HG02938 (cell line): ENCODE measurements around the gene NXN.

ENCODE experiments used
- ATAC-seq: cut with Tn5 transposase; IDR thresholded peaks from one replicate; pipeline ENCODE4 v1.9.1; 2021; ENCODE audit warnings: mild to moderate bottlenecking, moderate library complexity; ENCODE audit not compliant: unreplicated experiment

NXN gene

DNA sequence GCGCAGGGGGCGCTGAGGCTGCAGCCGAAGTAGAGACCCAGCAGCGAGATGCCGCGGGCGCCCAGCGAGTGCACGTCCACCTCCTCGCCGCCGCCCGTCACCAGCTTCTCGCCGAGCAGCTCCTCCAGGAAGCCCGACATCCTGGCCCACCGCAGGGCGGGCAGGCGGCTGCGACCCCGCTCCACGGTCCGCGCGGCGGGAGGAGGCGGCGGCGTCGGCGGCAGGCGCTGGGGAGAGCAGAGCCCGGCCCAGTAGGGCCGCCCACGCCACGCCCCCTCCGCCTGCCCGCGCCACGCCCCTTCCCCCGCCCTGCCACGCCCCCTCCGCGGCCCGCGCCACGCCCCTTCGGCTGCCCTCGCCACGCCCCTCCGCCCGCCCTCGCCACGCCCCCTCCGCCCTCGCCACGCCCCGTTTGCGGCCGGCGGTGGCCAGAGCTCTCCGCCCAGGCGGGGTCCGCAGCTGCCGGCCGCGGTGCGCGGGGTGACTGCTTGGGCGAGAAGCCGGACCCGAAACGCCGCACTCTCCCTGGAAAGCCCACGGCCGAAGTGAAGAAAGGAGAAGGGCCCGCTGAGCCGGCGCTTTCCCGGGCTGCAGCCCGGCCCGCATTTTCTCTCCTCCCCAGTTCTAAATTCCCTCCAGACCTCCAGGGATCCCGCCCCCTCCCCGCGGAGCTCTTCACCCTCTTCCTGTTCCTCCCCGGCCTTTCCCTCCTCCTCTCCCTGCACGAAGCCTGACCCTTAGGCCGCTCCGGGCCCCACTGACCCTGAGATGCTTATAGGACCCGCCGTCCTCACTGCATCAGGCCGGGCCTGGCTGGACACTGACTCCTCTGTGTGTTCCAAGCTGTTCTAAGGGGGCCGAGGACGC, at the start of gene NXN:
Gene NXN, minus strand, starts transcription at position 238 of the 867 bp plus-strand sequence.
- ATAC-seq = peak; percentile 52

DNA sequence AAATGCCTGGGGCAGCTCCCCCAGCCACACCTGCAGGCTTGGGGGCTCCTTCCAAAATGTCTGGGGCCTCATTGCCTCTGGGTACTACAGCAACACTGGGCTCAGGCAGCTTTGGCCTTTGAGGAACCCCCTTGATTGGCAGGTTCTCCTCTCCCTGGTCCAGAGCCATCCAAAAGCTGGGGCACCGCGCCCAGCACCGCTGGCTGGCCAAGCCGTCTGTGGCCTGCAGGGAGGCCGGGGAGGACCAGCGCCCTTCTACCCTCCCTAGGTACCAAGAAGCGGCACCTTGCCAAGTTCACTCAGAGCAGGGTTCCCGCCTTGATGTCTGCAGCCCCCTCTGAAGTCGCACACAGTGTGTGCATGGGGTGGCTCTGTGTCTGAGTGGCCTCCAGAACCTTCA, 47.5 kb upstream of the NXN start:
- ATAC-seq = no peak

- ATAC-seq = no peak
Observed at GRCh38 chr17:1026599-1026975, 47.0 kb upstream of the NXN start.

DNA sequence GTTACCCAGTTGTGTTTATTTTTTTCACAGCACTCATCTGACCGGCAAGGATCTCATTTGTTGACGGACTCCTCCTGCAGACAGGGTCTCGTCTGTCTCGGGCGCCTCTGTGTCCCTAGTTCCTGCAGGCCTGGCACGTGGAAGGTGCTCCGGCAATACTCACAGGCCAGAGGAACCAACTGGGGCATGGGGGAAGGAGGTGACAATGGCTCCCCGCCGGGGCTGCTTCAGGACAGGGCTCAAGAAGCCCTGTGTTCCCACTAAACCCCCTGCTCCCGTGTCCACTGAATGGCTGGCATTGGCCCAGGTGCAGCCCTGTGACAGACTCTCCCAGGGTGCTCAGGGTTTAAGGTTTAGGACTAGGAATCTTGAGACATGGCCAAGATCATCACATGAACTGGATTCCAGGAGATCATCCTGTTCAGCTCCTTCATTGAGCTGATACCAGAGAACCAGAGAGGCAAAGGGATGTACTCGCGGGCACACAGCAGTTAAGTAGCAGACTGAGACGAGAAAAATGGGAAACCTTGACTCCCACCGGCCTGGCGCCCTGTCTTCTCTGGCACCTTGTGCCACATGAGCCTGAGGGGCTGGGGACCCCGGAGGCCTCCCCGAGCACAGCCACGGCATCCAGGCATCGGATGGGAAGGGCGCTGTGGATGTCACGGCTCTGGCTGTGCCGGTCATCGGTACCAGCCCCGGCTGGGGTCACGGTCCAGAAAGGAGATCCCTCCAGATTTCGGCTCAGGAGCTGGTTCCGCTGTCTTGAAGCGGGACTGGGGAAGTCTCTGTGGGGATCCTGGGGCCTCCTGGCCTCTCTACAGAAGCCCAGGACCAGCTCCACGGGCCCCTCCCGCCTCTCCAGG, 46.4 kb upstream of the NXN start:
- ATAC-seq = no peak

DNA sequence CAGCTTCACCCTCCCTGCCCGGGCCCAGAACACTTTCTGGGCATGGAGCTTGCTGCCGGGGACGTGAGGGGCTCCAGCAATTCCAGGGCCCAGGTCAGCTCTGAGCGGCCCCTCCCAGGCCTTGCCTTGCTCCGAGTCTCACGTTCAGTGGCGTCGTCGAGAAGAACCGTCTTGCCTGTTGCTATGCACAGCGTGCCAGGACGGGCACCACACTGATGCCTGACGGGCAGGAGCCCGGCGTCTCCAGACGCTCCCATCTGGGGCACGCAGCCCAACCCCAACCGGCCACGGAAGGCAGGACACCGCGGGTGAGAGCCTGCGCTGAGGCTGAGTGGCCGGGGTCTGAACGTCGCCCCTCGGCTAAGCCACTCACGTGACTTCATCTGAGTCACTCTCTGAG, 44.5 kb upstream of the NXN start:
- ATAC-seq = no peak

DNA sequence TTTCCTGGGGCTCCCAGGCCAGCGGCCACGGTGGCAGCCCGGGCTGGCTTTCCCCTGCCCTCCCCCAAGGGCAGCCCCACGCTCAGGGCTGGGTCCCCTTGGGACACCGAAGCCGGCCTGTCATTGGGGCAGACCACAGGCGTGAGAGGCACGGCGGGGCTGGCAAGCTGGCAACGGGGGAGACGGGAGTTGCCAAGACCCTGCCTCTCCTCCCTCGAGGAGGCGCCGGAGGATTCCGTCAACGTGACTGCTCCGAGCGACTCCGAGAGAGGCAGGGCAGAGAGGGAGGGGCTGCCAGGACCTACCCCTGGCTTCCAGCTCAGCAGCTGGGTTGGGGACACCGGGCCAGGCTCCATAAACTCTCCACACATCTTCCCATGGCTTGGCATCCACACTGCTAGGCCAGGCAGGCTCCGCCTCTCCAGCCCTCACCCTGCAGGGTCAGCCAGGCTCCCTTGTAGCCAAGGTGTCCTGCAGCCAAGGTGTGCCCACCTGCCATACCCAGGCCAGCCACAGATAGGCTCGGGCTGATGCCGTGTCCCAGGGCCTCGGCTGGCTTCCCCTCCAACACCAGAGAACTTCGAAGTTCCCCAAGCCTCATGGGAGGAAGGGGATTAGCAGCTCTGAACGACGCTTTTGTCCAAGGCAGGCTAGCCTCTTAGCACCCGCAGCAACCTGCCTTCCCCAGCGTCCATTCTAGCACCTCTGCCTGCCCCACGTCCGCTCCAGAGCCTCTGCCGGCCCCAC, 42.9 kb upstream of the NXN start:
- no peak for ATAC-seq

- ATAC-seq = no peak
Observed at GRCh38 chr17:1021147-1021546, 41.6 kb upstream of the NXN start.

DNA sequence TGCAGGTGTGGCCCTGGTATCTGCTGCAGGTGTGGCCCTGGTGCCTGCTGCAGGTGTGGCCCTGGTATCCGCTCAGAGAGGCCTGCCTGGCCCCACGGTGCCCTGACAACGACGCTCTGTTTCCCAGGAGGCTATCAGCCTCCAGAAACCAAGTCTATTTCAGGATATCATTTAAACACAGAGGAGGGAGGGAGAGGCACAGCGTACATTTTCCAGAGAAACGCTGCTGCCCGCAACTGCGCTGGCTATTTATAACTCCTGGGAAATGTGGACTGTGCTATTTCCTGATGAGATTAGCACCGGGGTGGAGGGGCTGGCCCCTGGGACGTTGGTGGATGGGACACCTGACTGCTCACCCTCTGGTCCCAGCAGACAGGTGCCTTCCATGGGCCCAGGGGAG, 39.9 kb upstream of the NXN start:
- ATAC-seq = no peak

GRCh38 chr17:1018547-1018946, 39.0 kb upstream of the NXN start:
- no peak for ATAC-seq

DNA sequence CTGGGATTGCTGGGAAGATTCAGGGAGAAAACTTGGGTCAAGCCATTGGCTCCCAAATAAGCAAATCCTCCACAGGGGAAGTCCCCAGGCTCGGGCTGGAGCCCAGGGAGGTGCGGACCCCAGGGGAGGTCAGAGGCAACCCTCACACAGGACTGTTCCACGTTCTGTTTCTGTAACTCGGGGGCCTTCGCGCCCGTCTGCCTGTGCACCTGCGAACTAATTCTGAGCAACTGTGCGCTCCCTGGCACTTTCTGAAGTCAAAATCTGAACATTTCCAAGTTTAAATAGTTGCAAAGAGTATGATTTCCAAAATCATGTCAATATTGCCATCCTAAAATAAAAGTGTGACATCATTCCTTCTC, 34.1 kb upstream of the NXN start:
- ATAC-seq = no peak

- ATAC-seq = no peak
Observed at GRCh38 chr17:1012823-1013728, 33.5 kb upstream of the NXN start.

GRCh38 chr17:1011760-1012735, 32.5 kb upstream of the NXN start:
- ATAC-seq = no peak

DNA sequence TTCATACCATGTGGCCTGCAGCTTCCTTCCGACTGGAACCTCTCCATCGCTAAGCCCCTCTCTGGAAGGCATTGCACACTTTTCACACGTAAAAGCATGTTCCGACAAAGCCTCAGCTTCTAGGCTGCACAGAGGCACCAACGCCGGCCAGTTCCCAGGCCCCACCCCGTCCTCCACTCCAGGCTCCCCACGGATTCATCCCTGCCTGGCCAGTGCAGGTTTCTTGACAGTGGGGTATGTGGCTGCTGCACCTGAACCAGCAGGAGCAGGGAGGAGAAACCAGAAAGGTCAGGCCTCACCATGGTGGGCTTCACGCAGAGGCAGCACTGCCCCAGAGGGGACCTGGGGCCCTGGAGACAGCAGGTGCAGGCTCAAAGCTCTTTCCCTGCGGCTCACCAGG, 31.6 kb upstream of the NXN start:
- ATAC-seq = no peak

GRCh38 chr17:1010586-1010985, 31.0 kb upstream of the NXN start:
- ATAC-seq = no peak

GRCh38 chr17:1010086-1010450, 30.5 kb upstream of the NXN start:
- no peak for ATAC-seq

DNA sequence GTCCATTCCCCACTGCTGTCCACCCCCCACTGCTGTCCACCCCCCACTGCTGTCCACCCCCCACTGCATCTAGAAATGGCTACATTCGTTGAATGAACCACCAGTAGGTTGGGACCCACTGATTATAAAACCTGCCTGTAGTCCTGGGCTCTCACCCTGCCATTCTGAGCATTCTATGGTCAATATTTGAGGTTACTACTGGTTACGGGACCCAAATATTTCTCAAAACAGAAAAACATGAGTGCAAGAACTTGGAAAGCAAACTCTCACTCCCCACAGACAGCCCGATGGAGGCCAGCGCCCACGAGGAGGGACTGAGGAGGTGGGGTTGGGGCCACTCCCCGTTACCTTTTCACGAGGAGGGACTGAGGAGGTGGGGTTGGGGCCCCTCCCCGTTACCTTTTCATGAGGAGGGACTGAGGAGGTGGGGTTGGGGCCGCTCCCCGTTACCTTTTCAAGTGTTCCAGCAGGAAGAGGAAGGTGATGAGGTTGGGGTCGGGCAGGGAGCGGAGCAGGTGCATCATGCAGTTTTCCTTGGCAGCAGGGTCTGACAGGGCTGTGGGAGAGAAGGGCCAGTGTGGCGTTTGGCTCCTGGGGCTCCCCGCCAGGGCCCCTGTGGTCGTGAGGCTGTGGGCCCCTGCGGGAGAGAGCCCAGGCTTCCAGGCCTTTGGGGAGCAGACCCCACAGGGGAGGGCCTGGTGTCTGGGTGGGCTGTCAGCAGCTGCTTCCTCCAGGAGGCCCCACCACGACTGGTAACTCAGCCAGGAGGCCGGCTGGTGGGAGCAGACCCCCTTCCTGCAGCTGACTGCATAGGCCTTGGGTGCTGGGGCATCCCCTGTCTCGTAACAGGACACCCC, 29.9 kb upstream of the NXN start:
- no peak for ATAC-seq

DNA sequence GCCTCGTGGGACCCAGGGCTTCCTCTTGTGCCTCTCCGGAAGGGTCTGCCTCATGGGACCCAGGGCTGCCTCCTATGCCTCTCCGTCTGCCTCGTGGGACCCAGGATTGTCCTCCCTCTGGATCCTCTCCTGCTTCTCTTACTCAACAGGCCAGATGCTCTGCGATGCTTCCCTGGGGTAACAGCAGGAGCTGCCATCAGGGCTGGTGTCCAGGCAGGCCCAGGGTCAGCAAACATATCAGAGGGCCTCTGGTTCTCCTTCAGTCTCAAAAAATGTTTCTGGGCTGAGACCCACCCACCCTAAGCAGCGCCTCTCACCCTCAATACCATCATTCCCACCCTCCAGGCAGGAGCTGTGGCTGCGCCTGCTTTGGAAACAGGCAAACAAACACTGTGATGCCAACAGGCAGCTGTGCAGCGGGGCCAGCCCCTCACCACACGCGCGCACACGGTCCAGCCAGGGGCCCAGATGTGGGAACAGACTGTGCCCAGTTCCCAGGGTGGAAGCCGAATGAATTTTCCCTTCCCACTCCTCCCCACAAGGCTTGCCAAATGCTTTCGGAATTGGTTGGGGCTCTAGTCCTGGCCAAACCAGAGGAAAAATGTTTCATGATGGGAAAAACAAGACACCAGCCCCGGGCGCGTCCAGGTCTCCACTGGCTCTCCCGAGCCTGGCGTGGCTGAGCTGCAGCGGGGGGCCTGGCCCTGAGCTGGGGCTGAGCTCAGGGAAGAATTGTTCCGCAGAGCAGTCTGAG, 28.6 kb upstream of the NXN start:
- ATAC-seq = no peak
